Tongue (tissue), 2 donors: ENCODE data around the gene RAB10. TPM values are rescaled to one million over a fixed set of nuclear protein-coding genes. Genes with fewer than 3 reads are reported as not detected.
"Not testable (repeated sequence)": the region's sequence is repeated elsewhere in the genome, so short reads cannot be mapped to it uniquely, and the experiment has no call there.

ENCODE experiments used
- DNase-seq: peaks from one replicate; pipeline ENCODE4 v3.0.0-alpha.2; 2015
- total RNA-seq: library from RNA; depleted of rRNA; stranded (reverse); fragments of >200 nt; gene quantifications from one replicate; pipeline ENCODE4 v1.2.3, GENCODE V29; 2014

Gene RAB10
- total RNA-seq, 1 donor from 2014 or later, result 96.6 TPM

DNA sequence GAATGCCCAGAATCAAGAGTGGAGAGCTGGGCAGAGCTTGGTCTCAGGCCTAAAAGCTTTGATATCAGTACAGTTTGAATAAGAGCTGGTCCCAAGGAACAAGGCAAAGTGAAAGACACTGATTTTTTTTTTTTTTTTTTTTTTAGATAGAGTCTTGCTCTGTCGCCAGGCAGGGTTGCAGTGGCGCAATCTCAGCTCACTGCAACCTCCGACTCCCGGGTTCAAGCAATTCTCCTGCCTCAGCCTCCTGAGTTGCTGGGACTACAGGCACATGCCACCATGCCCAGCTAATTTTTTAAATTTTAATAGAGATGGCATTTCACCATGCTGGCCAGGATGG lies 17.2 kb upstream of the RAB10 start:
- not testable (repeated sequence) for DNase-seq

DNA sequence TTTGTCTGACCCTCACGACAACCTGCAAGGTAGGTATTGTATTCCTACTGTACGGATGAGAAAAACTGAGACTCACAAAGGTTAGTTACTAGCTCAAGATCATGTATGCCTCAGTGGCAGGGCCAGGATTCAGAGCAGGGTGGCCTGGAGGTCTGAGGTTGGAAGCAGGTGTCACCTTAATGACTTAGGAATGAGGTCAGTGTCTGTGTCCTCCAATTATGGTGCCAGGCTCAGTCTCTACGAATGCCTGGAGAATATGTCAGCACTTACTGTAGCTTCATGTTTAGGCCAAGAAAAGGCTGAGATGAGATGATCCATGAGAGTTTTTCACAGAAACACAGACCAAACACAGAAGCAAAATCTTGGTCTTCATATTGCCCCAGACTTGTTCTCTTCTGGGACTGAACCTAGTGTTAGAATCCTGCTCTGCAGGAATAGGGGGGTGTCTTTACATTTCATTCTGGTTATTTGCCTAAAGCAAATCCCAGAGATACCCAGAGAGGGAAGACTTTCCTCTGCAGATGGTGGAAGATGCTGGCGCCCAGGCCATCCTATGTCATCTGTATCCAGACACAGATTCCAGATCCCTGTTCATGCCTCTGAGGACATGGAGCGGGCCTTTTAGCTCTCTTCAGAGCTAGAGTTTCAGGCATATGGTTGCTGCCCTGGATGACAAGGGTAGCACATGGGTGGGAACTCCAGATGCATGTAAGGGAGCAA lies 16.3 kb upstream of the RAB10 start:
- no peak for DNase-seq

GRCh38 chr2:26018184-26019055 lies 15.5 kb upstream of the RAB10 start:
- peak; percentile 60 for DNase-seq

GRCh38 chr2:26020231-26020640 lies 13.6 kb upstream of the RAB10 start:
- no peak for DNase-seq

DNA sequence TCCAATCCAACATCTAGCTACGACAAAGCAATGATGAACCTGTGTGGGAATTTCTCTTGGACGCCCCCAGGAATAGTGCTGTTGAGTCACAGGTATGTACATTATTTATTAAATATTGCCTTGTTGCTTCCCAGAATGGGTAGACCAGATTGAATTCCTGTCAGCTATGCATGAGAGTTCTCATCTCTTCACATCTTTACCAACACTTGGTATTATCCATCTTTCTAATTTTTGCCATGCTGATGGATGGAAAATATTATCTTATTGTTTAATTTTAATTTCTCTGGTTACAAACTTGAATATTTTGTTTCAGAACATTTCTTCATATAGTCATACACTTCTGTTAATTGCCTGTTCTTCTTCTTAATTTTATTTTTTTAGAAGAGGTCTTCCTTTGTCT lies 9.6 kb upstream of the RAB10 start:
- no peak for DNase-seq

GRCh38 chr2:26025509-26025908 lies 8.4 kb upstream of the RAB10 start:
- no peak for DNase-seq

GRCh38 chr2:26028083-26028482 lies 5.8 kb upstream of the RAB10 start:
- DNase-seq, result not testable (repeated sequence)

DNA sequence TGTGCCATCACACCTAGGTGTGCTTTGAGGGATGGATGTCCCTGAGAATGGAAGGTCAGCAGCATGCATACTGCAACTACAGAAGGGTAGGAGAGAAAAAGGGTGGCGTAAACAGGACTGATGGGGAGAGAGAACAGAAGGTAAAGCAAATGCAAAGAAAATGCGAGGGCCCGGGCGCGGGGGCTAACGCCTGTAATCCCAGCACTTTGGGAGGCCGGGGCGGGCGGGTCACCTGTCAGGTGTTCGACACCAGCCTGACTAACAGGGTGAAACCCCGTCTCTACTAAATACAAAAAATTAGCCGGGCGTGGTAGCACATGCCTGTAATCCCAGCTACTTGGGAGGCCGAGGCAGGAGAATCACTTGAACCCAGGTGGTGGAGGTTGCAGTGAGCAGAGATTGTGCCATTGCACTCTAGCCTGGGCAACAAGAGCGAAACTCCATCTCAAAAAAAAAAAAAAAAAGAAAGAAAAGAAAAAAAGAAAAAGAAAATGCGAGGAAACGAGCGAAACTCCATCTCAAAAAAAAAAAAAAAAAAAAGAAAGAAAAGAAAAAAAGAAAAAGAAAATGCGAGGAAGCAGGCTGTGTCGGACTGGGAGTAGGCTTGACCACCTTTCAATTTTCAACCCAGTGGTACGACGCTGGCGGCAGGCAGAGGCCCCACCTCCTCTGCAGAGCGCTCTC lies 1.2 kb upstream of the RAB10 start:
- not testable (repeated sequence) for DNase-seq

- no peak for DNase-seq
Measured at GRCh38 chr2:26033270-26033817, 540 bp upstream of the RAB10 start.

- DNase-seq, result peak; percentile 52
Measured at GRCh38 chr2:26034637-26034992, 731 bp downstream of the RAB10 start.

- DNase-seq, result peak; percentile 13
Measured at GRCh38 chr2:26035090-26035743, 1.3 kb downstream of the RAB10 start.

DNA sequence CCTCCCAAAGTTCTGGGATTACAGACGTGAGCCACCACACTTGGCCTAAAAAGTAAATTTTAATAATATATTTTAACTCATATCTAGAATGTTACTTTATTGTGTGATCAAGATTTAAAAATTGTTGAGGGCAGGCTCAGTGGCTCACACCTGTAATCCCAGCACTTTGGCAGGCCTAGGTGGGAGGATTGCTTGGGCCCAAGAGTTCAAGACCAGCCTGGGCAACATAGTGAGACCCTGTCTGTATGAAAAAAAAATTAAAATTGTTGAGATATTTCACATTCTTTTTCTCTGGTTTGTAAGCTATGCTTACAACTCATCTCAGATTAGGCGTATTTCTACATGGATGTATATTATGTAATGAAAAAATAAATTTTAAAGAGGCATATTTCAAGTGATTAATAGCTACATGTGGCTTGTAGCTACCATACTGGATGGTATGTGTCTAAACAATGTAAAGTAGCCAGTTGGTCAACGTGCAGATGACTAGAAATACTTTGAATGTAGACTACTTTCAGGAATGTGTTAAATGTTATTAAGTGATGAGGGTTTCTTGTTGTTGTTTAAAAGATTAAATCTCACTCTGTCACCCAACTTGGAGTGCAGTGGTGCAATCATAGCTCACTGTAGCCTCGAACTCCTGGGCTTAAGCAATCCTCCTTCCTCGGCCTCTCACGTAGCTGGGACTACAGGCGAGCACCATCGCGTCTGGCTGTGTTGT lies 5.9 kb downstream of the RAB10 start:
- DNase-seq, result no peak

- no peak for DNase-seq
Measured at GRCh38 chr2:26043109-26043508, 9.2 kb downstream of the RAB10 start.

DNA sequence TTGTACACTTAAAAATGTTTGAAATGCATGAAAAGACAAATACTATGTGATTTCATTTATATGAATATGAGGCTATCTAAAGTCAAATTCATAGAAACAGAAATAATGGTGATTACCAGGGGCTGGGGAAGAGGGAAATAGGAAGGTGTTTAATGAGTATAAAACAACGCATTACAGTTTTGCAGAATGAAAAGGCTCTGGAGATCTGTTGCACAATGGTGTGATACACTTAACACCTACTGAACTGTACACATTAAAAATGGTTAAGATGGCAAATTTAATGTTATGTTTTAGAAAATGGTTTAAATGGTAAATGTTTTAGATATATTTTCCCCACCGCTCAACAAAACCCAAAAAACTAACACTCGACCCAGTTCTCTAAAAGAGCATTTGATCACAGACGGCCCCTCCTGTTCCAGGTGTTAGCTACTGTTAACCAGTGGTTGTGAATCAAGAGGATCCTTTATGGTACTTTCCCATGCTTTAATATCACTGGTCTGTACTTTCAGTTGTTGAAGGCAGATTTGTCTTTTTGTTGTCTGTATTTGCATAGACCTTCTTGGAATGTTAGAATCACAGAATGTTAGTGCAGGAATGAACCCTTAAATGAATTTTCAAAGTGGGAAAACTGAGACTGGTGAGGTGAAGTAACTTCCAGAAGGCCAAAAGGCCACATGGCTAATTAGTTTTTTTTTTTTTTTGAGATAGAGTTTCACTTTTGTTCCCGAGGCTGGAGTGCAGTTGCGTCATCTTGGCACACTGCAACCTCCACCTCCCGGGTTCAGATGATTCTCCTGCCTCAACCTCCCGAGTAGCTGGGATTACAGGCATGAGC lies 10.2 kb downstream of the RAB10 start:
- DNase-seq, result no peak

GRCh38 chr2:26048791-26049190 lies 14.9 kb downstream of the RAB10 start:
- DNase-seq, result no peak

GRCh38 chr2:26049641-26050040 lies 15.8 kb downstream of the RAB10 start:
- no peak for DNase-seq

DNA sequence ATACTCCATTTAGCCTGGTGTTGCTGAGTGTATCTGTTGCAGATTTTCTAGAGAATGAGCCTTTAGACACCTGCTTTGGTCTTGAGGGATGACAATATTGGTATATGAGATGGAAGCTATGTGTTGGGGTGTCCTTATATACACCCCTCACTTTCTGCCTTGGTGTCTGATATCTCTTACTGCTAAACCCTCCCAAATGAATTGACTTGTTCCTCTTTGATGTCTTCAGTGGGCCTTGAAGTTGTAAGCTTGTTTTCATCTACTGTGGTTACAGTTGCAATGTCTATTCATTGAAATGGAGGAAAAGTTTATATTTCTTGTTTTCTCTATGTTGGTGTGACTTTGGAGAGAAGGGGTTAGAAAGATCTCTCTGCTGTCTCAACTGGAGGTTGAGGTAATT lies 18.9 kb downstream of the RAB10 start:
- no peak for DNase-seq

- DNase-seq, result no peak
Measured at GRCh38 chr2:26054598-26055348, 20.9 kb downstream of the RAB10 start.

DNA sequence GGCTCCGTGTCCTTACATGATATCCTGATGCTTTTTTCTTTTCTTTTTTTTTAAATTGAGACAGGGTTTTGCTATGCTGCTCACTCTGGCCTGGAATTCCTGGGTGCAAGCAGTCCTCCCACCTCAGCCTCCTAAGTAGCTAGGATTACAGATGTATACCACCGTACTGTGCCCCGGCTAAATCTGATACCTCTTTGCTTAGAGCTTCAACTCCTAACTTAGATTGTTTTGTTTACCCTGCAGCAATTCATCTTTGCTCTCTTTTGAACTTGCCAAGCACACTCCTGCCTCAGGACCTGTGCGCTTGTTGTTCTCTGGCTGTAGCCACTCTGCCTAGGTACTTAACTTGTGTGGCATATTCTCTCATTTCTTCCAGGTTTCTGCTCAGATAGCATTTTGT lies 24.5 kb downstream of the RAB10 start:
- no peak for DNase-seq

GRCh38 chr2:26059542-26059941 lies 25.7 kb downstream of the RAB10 start:
- DNase-seq, result no peak
